Left colon (tissue), 2 donors: ENCODE results near the gene ADAMTS12. TPM values are rescaled to one million over a fixed set of nuclear protein-coding genes. Genes with fewer than 3 reads are reported as not detected.
A peak's percentile ranks its signal among the peaks of the same experiment; 100 is the strongest.
"Not testable (repeated sequence)": the region's sequence is repeated elsewhere in the genome, so short reads cannot be mapped to it uniquely, and the experiment has no call there.

Experiments used
- ATAC-seq: fragments of 200-7000 bp; cut with Tn5 transposase; one replicate; pipeline ENCODE4 v1.9.1; 2020; ENCODE audit warnings: mild to moderate bottlenecking, moderate library complexity
- DNase-seq, 2 donors: peaks; one replicate each; pipeline ENCODE4 v3.0.0-alpha.2; 2020
- intact Hi-C, 2 donors: fragments of 100-400 bp; cut with DNase I in 1 of 2; cut with micrococcal nuclease in 1 of 2; formaldehyde crosslinking; loops; one replicate each; pipeline versions ENCODE4 v1.11.2 to v1.14.0; 2022; cut with DNase I, micrococcal nuclease
- total RNA-seq, 2 donors: library from RNA; stranded (reverse); fragmentation: NEBNext Ultra II Directional; extraction: Animal tissue kit (Norgen Biotek cat#: 25700); gene quantifications; one replicate each; pipeline ENCODE4 v1.2.1, GENCODE V29; 2021
- donor health status: DM: no; HTN: no; CAD: no.
- donor health status: DM: yes; HTN: yes; CAD: no.

The ADAMTS12 gene
- total RNA-seq, 2 donors from 2014 or later, result 0.21 to 1.2 TPM

- intact Hi-C loops, DNase-seq, ATAC-seq: not testable (repeated sequence)
These were observed 23.1 kb upstream of the ADAMTS12 start for GRCh38 chr5:33914844-33915243.

DNA sequence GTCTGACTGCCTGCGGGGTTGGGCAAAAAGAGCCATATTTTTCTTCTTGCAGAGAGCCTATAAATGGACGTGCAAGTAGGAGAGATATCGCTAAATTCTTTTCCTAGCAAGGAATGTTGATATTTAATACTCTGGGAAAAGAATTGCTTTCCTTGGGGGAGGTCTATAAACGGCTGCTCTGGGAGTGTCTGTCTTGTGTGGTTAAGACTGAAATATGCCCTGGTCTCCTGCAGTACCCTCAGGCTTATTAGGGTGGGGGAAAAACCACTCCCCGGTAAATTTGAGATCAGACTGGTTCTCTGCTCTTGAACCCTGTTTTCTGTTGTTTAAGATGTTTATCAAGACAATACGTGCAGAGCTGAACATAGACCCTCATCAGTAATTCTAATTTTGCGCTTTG, 14.5 kb upstream of the ADAMTS12 start:
- DNase-seq, intact Hi-C loops, ATAC-seq: not testable (repeated sequence)

DNA sequence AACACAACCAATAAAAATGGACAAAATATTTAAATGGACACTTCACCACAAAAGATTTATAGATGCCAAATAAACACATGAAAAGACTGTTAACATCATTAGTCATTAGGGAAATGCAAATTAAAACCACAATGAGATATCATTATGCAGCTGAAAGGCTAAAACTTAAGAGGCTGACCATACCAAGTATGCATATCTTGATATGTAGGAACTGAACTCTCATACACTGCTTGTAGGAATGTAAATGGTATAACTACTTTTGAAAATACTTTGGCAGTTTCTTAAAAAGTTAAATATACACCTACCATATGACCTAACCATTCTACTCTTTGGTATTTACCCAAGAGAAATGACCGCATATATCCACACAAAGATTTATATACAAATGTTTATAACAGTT, 13.6 kb upstream of the ADAMTS12 start:
- ATAC-seq (no peak), DNase-seq (no peak)
- intact Hi-C loops, result no loop called here

DNA sequence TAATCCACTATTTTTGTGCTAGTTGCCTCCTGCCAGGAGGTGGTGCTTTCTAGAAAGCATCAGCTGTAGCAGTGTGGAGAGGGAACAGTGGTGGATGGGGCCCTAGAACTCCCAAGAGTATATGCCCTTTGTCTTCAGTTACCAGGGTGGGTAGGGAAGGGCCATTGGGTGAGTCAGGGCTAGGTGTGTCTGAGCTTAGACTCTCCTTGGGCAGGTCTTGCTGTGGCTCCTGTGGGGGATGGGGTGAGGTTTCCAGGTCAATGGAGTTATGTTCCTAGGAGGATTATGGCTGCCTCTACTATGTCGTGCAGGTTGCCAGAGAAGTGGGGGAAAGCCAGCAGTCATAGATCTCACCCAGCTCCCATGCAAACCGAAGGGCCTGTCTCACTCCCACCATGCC, 11.3 kb upstream of the ADAMTS12 start:
- ATAC-seq (no peak), DNase-seq (no peak)
- intact Hi-C loops, result no loop called here

DNA sequence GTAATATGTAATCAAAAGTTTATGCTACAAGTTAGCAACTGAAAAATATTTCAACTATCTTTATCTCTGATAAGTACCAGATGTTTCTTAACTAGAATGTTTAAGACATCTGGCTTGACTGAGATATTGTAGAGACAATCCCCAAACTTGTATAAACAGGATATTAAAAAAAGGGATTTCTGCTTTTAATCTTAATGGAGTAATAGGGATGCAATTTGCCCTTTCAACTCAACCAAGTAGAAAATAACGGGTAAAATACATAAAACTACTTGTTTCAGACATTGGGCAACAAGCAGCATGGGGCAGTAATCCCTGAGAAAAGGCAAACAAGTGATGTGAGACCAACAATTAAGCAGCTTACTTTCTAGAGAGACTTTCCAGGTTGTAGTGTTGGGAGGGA, 9.4 kb upstream of the ADAMTS12 start:
- DNase-seq (no peak), ATAC-seq (no peak)
- intact Hi-C loops, result no loop called here

- no peak for DNase-seq
- no peak for ATAC-seq
- intact Hi-C loops, result no loop called here
These were observed 2.8 kb upstream of the ADAMTS12 start for GRCh38 chr5:33894566-33894965.

- ATAC-seq, result no peak
- intact Hi-C loops, result no loop called here
- peak in 1 of 2 donors; percentile 12 for DNase-seq
These were observed 889 bp upstream of the ADAMTS12 start for GRCh38 chr5:33892620-33893137.

GRCh38 chr5:33891446-33891787, 373 bp downstream of the ADAMTS12 start:
- DNase-seq (no peak), ATAC-seq (no peak)
- intact Hi-C loops, result no loop called here

DNA sequence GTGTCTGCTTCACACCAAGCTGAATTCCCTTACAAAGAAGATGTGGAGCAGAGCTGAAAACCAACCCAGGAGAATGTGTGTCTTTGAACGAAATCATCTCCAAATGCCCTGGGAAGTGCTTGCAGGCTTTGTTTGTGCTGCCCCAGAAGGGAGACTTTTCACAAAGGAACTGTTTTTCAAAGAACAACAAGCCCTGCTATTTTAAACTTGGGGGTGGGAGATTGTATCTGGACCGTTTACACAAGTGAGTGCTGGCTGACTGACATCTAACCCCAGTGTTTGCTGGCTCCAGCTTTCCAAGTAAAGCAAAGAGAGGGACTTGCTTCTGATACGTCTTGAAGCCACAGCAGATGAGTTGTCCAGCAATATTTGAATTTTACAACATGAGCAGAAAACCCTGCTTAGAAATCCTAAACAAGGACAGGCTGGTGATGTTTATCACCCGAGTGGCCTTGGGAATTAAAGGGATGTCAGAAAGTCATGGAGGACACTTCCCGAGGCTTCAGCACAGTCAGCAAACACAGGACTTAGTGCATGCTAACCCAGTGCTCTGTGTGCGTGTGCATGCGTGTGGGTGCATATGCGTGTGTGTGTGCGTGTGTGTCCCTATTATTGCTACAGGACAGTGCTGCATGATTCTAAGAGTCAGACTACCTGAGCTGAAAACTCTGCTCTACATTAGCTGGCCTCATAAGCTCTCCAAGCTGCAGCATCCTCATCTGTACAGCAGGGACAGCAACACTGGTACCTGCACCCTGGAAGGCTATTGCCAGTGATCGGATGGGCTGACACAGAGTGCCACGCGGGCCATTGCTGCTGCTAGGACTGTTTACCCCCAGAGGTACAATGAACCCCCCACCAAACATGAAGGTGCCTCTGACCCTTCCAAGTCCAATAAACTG, 1.4 kb downstream of the ADAMTS12 start:
- DNase-seq (no peak), ATAC-seq (no peak)
- intact Hi-C loops, result no loop called here

DNA sequence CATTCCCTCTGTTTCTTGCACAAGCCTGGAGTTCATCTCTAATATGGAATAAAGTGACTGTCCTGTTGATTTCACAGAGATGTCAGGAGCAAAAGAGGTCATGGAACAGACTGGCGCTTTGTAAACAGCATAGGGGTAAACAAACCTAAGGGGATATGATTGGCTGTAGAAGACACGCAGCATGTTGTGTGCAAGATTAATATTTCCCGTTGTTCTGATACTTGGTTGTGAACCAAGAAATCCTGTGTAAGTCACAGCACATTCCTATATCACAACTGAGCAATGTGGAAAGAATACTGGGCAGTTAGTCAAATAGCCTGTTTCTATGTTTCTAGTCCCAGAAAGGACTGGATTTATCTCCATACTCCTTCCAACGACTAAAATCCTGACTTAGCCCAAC, 3.2 kb downstream of the ADAMTS12 start:
- DNase-seq, result no peak
- intact Hi-C loops, result no loop called here
- ATAC-seq, result no peak

GRCh38 chr5:33887268-33887667, 4.5 kb downstream of the ADAMTS12 start:
- no peak for DNase-seq

GRCh38 chr5:33886283-33886682, 5.5 kb downstream of the ADAMTS12 start:
- DNase-seq (no peak), ATAC-seq (no peak)
- intact Hi-C loops, result no loop called here

More at GRCh38 chr5:33887268-33887667, 4.5 kb downstream of the ADAMTS12 start:
- no peak for ATAC-seq
- intact Hi-C loops, result no loop called here

- intact Hi-C loops, result no loop called here
- ATAC-seq, result no peak
- DNase-seq, result no peak
These were observed 6.1 kb downstream of the ADAMTS12 start for GRCh38 chr5:33885679-33886078.

GRCh38 chr5:33883482-33883881, 8.3 kb downstream of the ADAMTS12 start:
- DNase-seq (no peak), ATAC-seq (no peak)
- intact Hi-C loops, result no loop called here

DNA sequence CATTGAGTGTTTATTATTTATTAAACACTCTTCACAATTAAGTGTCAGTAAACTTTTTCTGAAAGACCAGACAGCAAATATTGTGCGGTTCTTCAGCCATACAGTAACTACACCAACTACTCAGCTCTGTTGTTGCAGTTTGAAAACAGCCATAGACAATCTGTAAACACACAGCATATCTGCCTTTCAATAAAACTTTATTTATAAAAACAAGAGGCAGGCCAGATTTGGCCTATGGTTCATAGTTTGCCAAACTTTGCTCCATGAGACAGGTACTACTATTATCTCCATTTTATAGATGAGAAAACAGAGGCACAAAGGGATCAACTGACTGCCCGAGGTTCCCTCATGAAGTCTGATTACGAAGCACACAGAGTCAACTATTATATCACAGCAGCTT, 11.5 kb downstream of the ADAMTS12 start:
- intact Hi-C loops, result no loop called here
- ATAC-seq (no peak), DNase-seq (no peak)

GRCh38 chr5:33877449-33877848, 14.3 kb downstream of the ADAMTS12 start:
- DNase-seq (no peak), ATAC-seq (no peak)
- intact Hi-C loops, result no loop called here

DNA sequence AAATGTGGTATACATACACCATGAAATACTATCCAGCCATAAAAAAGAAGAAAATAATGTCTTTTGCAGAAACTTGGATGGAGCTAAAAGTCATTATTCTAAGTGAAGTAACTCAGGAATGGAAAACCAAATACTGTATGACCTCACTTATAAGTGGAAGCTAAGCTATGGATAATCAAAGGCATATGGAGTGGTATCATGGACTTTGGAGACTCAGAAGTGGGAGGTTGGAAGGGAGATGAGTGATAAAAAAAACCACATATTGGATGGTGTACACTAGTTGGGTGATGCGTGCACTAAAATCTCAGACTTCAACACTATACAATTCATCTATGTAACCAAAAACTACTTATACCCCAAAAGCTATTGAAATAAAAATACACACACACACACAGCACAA, 24.5 kb downstream of the ADAMTS12 start:
- intact Hi-C loops, result no loop called here
- ATAC-seq (no peak), DNase-seq (no peak)

GRCh38 chr5:33859177-33859576, 32.6 kb downstream of the ADAMTS12 start:
- ATAC-seq, DNase-seq, intact Hi-C loops: not testable (repeated sequence)

DNA sequence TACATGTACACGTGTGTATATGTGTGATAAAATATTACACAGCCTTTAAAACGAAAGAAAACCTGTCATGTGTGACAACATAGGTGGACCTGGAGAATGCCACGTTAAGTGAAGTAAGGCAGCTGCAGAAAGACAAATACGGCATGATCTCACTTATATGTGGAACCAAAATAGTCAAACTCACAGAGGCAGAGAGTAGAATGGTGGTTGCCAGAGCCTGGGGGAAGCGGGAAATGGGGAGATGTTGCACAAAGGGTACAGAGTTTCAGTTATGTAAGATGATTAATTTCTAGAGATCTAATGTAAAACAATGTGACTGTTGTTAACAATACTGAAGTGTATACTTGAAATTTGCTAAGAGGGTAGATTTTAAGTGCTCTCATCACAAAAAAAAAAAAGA, 34.8 kb downstream of the ADAMTS12 start:
- DNase-seq, result no peak
- no peak for ATAC-seq
- intact Hi-C loops, result no loop called here

DNA sequence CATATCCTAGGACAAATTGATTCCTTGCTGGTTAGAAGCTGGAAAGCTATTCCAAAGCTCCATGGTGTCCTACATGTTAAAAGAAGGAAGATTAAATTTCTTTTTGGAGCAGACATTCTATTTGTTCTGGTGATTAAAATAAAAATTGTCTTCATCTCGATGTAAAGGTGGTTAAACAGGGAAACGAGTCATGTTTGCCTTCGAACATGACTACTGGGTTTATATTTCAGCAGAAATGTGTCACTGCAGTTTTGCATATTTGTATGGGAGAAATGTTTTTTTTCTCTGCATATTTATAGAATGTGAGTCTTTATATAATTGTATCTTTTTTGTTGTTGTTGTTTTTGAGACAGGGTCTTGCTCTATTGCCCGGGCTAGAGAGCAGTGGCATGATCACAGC, 36.4 kb downstream of the ADAMTS12 start:
- intact Hi-C loops, result no loop called here
- no peak for DNase-seq
- no peak for ATAC-seq

- DNase-seq, result no peak
- ATAC-seq, result no peak
- intact Hi-C loops, result no loop called here
These were observed 37.0 kb downstream of the ADAMTS12 start for GRCh38 chr5:33854733-33855151.
